Tibial nerve (tissue), 4 donors: ENCODE results near the gene TMPRSS6.

Source experiments
- CTCF ChIP-seq, 5 experiments: fragments of 200-600 bp in 3 of 5; fragments of 450-650 bp in 2 of 5; sonication (generic) in 3 of 5; IDR thresholded peaks; one replicate each; pipeline ENCODE4 v1.5.1; 2016 to 2019; ENCODE audit warnings: antibody characterized with exemption in 5 of 5, mild to moderate bottlenecking in 3 of 5, moderate library complexity in 2 of 5
- EP300 ChIP-seq, 2 donors: sonication (generic); formaldehyde crosslinking; IDR thresholded peaks; one replicate each; pipeline ENCODE4 v1.6.1; 2017; ENCODE audit warnings: antibody characterized with exemption in 2 of 2, mild to moderate bottlenecking in 1 of 2
- POLR2A ChIP-seq, 2 donors: fragments of 450-650 bp; IDR thresholded peaks; one replicate each; pipeline ENCODE4 v1.6.1; 2017; ENCODE audit warnings: antibody characterized with exemption in 2 of 2, mild to moderate bottlenecking in 2 of 2, moderate library complexity in 2 of 2

DNA sequence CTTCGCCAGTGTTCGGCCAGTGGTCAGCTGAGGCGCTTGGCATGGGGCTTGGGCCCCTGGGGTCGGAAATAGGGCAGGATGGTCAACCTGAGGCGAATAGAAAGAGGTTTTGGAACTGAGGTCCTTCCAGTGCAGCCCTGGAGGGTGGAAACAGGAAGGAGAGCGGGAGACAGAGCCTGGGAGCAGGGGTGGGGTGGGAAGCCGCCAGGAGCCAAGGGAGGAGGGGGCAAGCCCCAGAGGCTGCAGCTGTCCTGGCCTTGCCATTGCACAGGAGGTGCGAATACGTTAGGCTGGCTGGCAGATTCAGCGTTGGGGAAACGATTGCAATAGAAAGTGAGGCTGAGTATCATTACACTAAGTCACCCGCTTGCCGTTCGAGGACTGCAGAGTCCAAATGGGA, 71.8 kb downstream of the TMPRSS6 start:
- no peak for TF ChIP-seq CTCF (IDR thresholded peaks at IDR 0.05)
- no peak for TF ChIP-seq POLR2A (IDR thresholded peaks at IDR 0.05)
- TF ChIP-seq EP300 (IDR thresholded peaks at IDR 0.05) = no peak
